Neutrophil (primary cell): ENCODE measurements around the gene NOX4.

Experiments
- H3K27ac ChIP-seq: fragments of 200-600 bp; sonication (generic); 2 replicates; pipeline ENCODE4 v1.5.1; 2016; ENCODE audit warnings: mild to moderate bottlenecking, moderate library complexity
- H3K27me3 ChIP-seq: fragments of 200-600 bp; sonication (generic); 2 replicates; pipeline ENCODE4 v1.6.0; 2016; ENCODE audit warnings: mild to moderate bottlenecking
- H3K36me3 ChIP-seq: fragments of 200-600 bp; sonication (generic); 2 replicates; pipeline ENCODE4 v1.5.1; 2017
- H3K4me1 ChIP-seq, 2 experiments: fragments of 200-600 bp in 1 of 2; sonication (generic) in 1 of 2; 1 replicate in 1 of 2; 2 replicates in 1 of 2; pipeline versions ENCODE4 v1.5.1 to v1.6.1; 2013 to 2016; ENCODE audit warnings: low read depth in 1 of 2, low read length in 1 of 2, mild to moderate bottlenecking in 1 of 2, moderate library complexity in 1 of 2; ENCODE audit not compliant: control insufficient read depth in 1 of 2, insufficient read depth in 1 of 2
- H3K4me3 ChIP-seq, 2 experiments: fragments of 200-600 bp in 1 of 2; sonication (generic) in 1 of 2; 1 replicate in 1 of 2; 2 replicates in 1 of 2; pipeline ENCODE4 v1.5.1; 2013 to 2016; ENCODE audit warnings: low read depth in 1 of 2, low read length in 1 of 2, mild to moderate bottlenecking in 1 of 2, moderate library complexity in 1 of 2
- H3K9me3 ChIP-seq: fragments of 200-600 bp; sonication (generic); 2 replicates; pipeline ENCODE4 v1.5.1; 2016
- TF ChIP-seq, protein P1 (sequence below): fragments of 200-600 bp; sonication (generic); IDR thresholded peaks from 2 replicates; pipeline ENCODE4 v1.5.1; 2016; ENCODE audit warnings: antibody characterized with exemption

Gene NOX4

DNA sequence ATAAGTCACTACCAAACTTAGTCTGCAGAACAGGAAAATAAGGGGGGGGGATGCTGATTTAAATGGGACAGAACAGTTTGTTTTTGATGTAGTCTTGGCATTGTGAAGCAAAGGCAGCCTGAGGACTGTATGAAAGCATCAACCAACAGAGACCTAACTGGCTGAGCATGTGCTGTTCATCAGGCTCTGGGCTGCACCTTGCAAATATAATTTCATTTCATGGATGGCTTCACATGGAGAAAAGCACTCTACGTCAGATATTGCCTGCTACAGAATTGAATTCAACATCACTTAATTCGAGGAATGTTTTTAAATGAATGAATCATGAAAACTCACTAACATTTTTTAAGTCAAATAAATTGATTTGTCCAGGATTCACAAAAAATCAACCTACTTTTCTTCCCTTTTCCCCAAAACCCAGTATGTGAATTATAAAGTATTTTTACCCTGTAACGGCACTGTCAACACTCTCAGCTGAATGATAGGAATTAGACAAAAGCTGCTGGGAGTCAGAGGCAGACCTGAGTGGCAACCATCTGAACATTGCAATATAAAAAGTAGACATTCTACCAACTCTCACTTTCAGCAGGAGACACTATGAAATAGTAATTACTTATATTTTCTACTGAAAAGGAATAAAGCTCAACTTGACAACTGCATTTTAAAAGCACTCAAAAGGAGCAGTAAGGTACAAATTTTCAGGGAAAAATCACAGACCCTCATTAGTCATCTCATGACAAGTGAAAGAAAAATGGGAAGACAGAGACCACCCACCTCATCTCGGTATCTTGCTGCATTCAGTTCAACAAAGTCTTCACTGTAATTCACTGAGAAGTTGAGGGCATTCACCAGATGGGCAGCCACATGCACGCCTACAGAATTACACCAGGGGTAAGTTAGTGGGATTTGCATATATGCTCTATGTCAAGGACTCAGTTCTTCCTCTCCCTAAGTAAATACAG lies 47.5 kb downstream of the NOX4 start:
- Histone ChIP-seq H3K4me3 (no peak overlapping the region), H3K4me1 (no peaks in the 10 kb centered on the region), H3K9me3 (no peaks in the 10 kb centered on the region), H3K27ac (no peak overlapping the region), H3K27me3 (no peaks in the 10 kb centered on the region), H3K36me3 (no peaks in the 10 kb centered on the region)
- TF ChIP-seq, protein P1, sequence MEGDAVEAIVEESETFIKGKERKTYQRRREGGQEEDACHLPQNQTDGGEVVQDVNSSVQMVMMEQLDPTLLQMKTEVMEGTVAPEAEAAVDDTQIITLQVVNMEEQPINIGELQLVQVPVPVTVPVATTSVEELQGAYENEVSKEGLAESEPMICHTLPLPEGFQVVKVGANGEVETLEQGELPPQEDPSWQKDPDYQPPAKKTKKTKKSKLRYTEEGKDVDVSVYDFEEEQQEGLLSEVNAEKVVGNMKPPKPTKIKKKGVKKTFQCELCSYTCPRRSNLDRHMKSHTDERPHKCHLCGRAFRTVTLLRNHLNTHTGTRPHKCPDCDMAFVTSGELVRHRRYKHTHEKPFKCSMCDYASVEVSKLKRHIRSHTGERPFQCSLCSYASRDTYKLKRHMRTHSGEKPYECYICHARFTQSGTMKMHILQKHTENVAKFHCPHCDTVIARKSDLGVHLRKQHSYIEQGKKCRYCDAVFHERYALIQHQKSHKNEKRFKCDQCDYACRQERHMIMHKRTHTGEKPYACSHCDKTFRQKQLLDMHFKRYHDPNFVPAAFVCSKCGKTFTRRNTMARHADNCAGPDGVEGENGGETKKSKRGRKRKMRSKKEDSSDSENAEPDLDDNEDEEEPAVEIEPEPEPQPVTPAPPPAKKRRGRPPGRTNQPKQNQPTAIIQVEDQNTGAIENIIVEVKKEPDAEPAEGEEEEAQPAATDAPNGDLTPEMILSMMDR: no peak

DNA sequence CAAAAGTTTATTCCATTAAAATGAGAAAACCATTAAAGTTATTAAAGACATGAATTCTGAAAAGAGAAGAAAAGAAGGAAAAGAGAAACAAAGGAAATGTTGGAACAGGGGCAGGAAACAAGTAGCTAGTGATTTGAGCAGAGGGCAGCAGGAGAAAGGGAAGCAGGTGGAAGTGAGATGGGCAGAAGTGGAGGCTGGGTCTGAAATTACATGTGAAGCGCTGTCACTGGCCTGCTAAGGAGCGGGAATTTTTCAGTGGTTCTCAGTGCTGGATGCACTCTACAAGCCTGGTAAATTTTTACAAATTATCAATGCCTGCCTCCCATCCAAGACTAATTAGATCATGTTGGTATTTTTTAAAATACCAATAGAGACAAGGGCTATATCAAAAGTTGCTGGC lies 48.4 kb downstream of the NOX4 start:
- Histone ChIP-seq H3K27me3 (no peaks in the 10 kb centered on the region), H3K4me3 (no peak overlapping the region), H3K36me3 (no peaks in the 10 kb centered on the region), H3K4me1 (no peaks in the 10 kb centered on the region), H3K9me3 (no peaks in the 10 kb centered on the region), H3K27ac (no peak overlapping the region)
- TF ChIP-seq, protein P1: no peak

DNA sequence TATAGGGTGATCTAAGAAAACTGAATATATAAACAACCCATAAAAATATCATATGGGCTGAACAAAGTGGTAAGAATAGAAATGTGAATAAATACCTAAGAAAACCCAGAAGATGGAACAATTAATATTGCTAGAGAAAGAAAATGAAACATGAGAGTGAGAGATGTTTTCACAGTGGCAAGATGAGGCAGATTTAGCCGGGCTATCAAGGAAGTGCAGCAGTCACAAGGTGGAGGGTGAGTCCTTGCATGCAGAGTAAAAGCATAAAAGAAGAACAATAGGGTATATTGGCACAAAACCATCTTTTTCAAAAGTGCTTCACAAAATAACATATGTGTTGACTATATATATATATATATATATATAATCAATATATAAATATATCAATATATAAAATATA lies 49.6 kb downstream of the NOX4 start:
- TF ChIP-seq, protein P1: no peak
- Histone ChIP-seq H3K27ac (no peak overlapping the region), H3K36me3 (no peaks in the 10 kb centered on the region), H3K27me3 (no peaks in the 10 kb centered on the region), H3K4me1 (no peaks in the 10 kb centered on the region), H3K9me3 (no peaks in the 10 kb centered on the region), H3K4me3 (no peak overlapping the region)

DNA sequence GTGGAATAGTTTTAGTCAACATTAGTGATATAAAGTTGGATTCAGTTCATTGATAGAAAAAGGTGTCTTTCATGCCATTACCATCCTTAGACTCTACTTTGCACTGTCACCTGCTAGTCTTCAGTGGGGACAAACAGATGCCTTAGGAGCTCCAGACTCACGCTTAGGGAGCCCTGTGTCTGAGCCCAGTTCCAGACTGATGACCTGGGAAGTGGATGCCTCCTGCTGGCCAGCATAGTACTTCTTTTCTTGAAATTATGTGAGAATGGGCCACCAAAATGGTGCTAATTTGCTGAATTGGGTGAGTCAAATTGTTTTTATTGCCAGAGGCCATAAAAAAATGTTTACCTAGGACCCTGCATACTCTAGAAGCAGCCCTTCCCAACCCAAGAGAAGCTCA lies 53.9 kb downstream of the NOX4 start:
- TF ChIP-seq, protein P1: no peak
- H3K9me3 ChIP-seq: no peaks in the 10 kb centered on the region
- H3K4me3 ChIP-seq: no peak overlapping the region
- H3K27me3 ChIP-seq: no peaks in the 10 kb centered on the region
- no peaks in the 10 kb centered on the region for H3K36me3 ChIP-seq
- H3K27ac ChIP-seq: no peak overlapping the region
- H3K4me1 ChIP-seq: no peaks in the 10 kb centered on the region

DNA sequence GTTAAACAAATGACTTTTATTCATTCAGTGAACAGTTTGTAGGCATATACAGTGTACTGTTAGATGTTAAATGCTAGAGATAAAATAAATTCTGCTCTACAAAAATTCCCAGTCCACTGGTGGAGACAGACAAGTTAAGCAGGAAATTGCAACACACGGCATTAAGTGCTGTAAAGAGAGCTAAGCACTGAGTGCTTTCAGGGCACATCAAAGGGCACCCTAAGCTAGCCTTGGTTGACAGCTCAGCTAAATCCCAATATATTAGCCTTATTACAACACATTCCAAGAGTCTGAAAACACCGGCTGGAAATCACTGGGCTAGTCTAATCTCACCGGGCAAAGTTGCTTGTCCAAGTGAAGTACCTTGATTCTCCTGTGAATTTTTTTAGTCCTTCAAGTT lies 55.1 kb downstream of the NOX4 start:
- Histone ChIP-seq H3K27me3 (no peaks in the 10 kb centered on the region), H3K4me3 (no peak overlapping the region), H3K9me3 (no peaks in the 10 kb centered on the region), H3K36me3 (no peaks in the 10 kb centered on the region), H3K4me1 (no peaks in the 10 kb centered on the region), H3K27ac (no peak overlapping the region)
- TF ChIP-seq, protein P1: no peak
